CD4-positive, alpha-beta T cell treated with Interleukin-15 for 1 hour (primary cell): ENCODE results near the gene UBE2D1.
A peak's percentile ranks its signal among the peaks of the same experiment; 100 is the strongest.

Source experiments
- DNase-seq: peaks from one replicate; pipeline ENCODE4 v3.0.0-alpha.2; 2020

Gene UBE2D1

GRCh38 chr10:58334817-58335305 lies at the start of gene UBE2D1:
Gene UBE2D1, plus strand, starts transcription at chr10:58335006. Its CDS starts 196 bp downstream, at chr10:58335202.
- DNase-seq, result peak; percentile 86

GRCh38 chr10:58291538-58292174 lies 43.1 kb upstream of the UBE2D1 start:
- peak; percentile 17 for DNase-seq

- no peak for DNase-seq
Observed at GRCh38 chr10:58293989-58294388, 40.8 kb upstream of the UBE2D1 start.

- peak; percentile 57 for DNase-seq
Observed at GRCh38 chr10:58299580-58299979, 35.2 kb upstream of the UBE2D1 start.

GRCh38 chr10:58300676-58301075 lies 34.1 kb upstream of the UBE2D1 start:
- no peak for DNase-seq

GRCh38 chr10:58302254-58302653 lies 32.6 kb upstream of the UBE2D1 start:
- DNase-seq, result no peak

GRCh38 chr10:58304099-58304633 lies 30.6 kb upstream of the UBE2D1 start:
- DNase-seq, result no peak

- DNase-seq, result no peak
Observed at GRCh38 chr10:58305821-58306220, 29.0 kb upstream of the UBE2D1 start.

- no peak for DNase-seq
Observed at GRCh38 chr10:58307676-58308075, 27.1 kb upstream of the UBE2D1 start.

GRCh38 chr10:58311026-58311425 lies 23.8 kb upstream of the UBE2D1 start:
- DNase-seq, result no peak

- DNase-seq, result no peak
Observed at GRCh38 chr10:58316874-58317273, 17.9 kb upstream of the UBE2D1 start.

- no peak for DNase-seq
Observed at GRCh38 chr10:58318346-58318745, 16.5 kb upstream of the UBE2D1 start.

GRCh38 chr10:58319599-58319998 lies 15.2 kb upstream of the UBE2D1 start:
- no peak for DNase-seq

- DNase-seq, result no peak
Observed at GRCh38 chr10:58320351-58321049, 14.3 kb upstream of the UBE2D1 start.

- peak; percentile 54 for DNase-seq
Observed at GRCh38 chr10:58322072-58322834, 12.6 kb upstream of the UBE2D1 start.

- no peak for DNase-seq
Observed at GRCh38 chr10:58322835-58323209, 12.0 kb upstream of the UBE2D1 start.

- no peak for DNase-seq
Observed at GRCh38 chr10:58326967-58327381, 7.8 kb upstream of the UBE2D1 start.

- no peak for DNase-seq
Observed at GRCh38 chr10:58328233-58328632, 6.6 kb upstream of the UBE2D1 start.

GRCh38 chr10:58330431-58330830 lies 4.4 kb upstream of the UBE2D1 start:
- DNase-seq, result no peak

- no peak for DNase-seq
Observed at GRCh38 chr10:58331646-58332045, 3.2 kb upstream of the UBE2D1 start.

- DNase-seq, result no peak
Observed at GRCh38 chr10:58335306-58336005, 650 bp downstream of the UBE2D1 start.

GRCh38 chr10:58336242-58336641 lies 1.4 kb downstream of the UBE2D1 start:
- DNase-seq, result no peak

- DNase-seq, result no peak
Observed at GRCh38 chr10:58341422-58341821, 6.6 kb downstream of the UBE2D1 start.
